Measurements from ENCODE around the gene ANKUB1.
A peak's percentile ranks its signal among the peaks of the same experiment; 100 is the strongest.

ANKUB1 gene

DNA sequence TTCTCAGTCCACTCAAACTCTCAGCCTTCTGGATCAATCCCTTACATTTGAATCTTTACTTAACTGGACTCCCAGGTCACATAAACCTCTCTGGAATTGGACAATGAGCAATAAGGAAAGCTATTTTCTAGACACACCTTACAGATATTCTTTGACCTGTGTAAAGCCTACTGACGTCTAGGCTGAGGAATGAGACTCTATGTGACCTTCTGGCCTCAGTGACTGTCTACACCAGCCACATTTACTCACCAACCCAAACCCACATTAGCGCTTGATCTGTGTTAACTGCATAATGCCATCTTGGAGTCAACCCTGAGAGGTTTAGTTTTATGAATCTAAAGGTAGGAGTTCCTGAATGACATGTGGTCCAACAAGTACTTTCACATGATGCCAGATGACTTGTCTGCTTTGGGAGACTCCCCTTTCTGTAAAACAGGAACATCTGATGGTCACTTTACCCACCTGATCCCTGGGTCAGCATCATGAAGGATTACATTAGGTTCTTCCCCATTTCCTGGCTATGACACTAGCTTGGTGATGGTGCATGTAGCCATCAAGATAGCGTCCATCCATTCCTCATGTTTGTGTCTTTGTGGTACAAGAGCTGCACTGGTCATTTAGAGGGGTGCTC, 28.7 kb downstream of the ANKUB1 start:
- no peak for DNase-seq (ENCODE audit: low spot score)

- no peak for DNase-seq (ENCODE audit: low spot score)
These were observed 38.6 kb downstream of the ANKUB1 start for GRCh38 chr3:149753717-149754116.

DNA sequence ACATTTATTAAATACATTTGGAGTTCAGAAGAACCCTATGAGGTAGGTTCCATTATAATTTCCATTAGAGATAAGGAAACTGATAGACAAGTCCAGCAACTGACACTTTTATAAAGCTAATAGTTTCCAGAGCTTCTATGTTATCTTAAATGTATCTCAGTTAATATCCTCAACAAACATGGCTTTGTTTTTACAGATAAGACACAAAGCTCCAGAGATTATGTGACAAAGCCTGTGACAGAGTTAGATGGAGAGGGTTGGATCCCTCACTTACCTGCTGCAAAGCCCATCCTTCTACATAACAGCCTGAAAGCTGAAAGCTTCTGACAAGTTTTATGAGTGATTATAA, 39.6 kb downstream of the ANKUB1 start:
- DNase-seq (ENCODE audit: low spot score) = no peak

DNA sequence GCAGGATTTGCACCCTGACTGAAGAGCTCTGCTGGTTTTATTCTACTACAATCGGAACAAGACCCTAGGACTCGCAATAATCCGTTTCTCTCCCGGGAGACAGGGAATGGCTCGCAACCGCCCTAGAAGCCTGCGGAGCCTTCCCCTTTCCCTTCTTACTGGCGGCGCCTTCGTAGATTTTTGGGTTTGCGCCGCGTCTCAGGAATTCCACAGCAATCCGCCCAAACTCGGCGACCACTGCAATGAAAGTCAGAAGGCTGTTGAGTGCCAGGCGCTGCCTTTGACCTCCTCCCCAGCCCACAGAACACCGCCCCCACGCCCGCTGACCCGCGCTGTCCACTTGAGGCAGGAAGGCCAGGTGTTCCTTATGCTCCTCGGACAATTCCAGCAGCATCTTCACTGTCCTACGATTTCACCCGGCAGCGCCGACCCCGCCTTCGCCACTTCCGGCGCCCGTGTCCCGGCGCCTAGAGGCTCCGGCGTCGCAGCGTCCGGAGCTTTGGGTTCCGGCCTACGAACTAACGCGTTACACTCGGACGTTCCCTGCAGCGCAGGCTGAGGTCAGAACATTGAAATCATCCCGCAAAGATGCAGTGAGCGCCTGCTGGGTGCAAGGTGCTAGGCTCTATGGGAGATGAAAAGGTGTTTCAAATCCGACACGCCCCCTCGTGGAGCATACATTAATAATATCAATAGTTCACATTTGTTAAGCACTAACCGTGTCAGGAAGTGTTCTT, 40.1 kb downstream of the ANKUB1 start, which contains the start of gene COMMD2:
TSS of gene COMMD2 (minus strand) at position 439 of the 737 bp plus-strand sequence. CDS start at position 394, 45 bp downstream.
- DNase-seq (ENCODE audit: low spot score) = peak; percentile 84

GRCh38 chr3:149751551-149751950, 40.8 kb downstream of the ANKUB1 start:
- no peak for DNase-seq (ENCODE audit: low spot score)

- no peak for DNase-seq (ENCODE audit: low spot score)
These were observed 47.7 kb downstream of the ANKUB1 start for GRCh38 chr3:149744606-149745005.

DNA sequence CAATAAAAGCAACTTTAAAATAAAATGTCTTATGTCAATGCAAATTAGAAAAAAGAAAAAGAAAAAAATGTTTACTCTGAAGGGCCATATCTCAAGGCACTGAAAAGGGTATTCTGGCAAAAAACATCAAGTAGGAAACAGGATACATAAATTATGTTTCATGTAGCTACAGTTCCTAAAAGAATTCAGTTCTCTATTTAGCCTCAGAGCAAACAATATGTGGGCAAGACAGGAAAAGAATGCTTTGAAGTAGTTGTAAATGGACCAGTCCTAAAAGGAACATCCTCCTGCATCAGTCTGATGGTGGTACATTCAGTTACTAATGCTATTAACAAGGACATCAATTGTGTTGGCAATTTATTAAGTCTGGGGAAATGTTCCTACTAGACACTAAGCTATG, 48.2 kb downstream of the ANKUB1 start:
- no peak for DNase-seq (ENCODE audit: low spot score)

GRCh38 chr3:149739396-149739795, 53.0 kb downstream of the ANKUB1 start:
- DNase-seq (ENCODE audit: low spot score) = no peak

DNA sequence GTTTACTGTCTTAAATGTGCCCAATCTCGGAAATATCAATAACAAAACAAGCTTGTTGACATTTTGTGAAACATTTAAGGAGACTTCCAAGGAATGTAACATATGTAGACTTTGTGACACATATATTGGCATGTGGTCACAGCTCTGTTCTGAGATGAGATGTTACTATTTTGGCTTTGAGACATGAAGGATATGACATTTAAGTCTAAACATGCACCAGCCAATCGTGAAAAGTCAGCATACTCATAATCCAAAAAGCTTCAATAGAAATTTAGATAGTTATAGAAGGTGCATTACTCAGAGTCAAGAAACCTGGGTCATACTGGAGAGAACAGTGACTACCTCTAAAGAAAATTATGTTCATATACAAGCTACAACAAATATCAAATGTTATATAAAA, 53.5 kb downstream of the ANKUB1 start:
- no peak for DNase-seq (ENCODE audit: low spot score)

DNA sequence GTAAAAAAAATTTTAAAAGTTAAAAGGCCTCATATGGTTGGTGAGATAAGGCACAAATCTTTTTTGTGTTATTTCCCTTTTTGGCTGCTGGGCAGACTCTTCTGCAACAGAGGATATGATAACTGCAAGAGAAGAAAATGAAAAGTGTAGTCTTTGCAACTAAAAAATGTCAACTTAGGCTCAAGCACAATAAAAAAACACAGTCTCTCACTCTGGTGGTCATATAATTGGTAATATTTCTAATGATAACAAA, 55.5 kb downstream of the ANKUB1 start:
- DNase-seq (ENCODE audit: low spot score) = no peak

DNA sequence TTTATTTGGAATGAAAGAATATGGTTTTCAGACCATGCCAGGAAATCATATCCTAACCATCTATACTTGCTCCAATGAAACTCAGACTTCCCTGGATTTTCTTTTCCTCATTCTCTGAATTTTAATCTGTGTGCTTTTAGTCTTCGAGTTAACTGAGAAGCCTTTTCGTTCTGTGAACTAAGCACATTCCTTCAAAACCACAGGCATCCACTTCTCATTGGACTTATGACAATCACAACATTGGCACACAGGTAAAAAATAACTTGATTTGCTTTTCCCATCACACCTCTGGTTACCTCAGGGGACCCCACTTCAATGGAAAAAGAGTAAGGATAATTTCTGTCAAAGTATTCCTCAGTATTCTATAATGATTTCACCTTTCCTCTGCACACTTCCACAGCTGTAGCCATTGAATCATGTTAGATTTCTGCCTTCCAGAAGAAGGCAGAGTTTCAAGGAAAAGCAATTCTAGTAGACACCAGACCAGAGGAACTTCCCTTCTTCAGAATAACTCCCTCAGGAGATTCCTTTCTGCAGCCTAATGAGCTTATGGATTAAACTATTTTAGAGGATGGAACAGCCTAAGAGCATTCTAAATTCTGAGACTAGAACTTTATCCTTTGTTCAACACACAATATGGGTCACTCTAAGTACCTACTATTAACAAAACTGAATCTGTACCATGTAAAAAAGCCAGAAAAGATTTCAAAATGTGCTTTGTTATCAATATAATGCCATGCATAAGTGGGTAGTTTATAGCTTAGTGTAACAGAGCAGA, 56.0 kb downstream of the ANKUB1 start:
- DNase-seq (ENCODE audit: low spot score) = no peak

- DNase-seq (ENCODE audit: low spot score) = no peak
These were observed 60.1 kb downstream of the ANKUB1 start for GRCh38 chr3:149732234-149732633.

GRCh38 chr3:149727656-149728055, 64.7 kb downstream of the ANKUB1 start:
- no peak for DNase-seq (ENCODE audit: low spot score)

DNA sequence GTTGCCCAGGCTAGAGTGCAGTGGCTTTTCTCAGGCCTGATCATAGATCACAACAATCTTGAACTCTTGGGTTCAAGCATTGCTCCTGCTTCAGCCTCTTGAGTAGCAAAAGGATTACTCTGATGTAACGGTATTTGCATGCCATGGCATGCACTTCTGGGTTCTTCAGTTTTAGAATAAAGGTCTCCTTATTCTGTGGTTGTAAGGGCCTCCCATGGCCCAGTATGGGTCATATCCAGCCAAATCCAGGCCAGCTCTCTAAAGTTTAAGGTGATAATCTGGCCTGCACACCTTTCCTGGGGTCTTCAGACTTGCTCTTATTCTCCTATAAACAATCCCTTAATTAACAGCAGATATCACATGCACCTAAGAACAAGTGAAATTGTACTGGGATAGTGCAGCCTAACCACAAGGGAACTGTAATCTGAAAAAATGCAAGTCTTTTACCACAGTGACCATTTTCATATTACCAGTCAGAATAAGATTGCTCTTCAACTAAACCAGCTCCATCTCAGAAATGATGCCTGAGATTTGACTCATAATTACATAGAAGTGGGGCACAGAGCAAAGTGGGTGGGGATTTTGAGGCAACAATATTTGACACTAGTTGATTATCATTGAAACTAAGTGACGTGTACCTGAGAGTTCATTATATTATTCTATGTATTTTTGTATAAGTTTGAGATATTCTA, 65.5 kb downstream of the ANKUB1 start:
- no peak for DNase-seq (ENCODE audit: low spot score)

DNA sequence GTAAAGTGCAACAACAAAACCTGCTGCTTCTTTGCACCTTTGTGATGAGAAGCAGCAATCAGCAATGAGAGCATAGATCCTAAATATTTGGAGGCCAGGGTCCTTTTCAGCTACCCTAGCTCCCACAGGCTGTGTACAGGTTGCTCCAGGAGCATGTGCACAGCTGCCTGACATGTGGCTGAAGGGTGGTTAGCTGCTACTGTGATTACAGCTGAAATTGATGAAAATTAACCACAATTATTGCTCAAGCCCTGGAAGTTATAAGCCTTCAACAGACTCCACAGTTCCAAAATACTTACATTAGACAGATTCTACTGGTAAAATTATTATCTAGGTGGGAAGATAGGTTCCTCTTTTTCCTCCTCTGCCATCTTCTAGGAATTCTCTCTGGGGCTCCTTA, 68.6 kb downstream of the ANKUB1 start:
- DNase-seq (ENCODE audit: low spot score) = no peak

DNA sequence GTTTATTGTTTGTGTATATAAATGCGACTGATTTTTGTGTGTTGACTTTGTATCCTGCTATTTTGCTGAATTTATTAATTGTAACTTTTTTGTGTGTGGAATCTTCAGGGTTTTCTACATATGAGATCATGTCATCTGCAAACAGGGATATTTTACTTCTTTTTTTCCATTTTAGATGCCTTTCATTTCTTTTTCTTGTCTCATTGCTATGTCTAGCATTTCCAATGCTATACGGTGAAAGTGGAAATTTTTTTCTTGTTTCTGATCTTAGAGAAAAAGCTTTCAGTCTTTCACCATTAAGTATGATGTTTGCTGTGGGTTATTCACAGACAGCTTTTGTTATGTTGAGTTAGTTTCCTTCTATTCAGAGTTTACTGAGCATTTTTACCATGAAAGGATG, 71.4 kb downstream of the ANKUB1 start:
- no peak for DNase-seq (ENCODE audit: low spot score)

- DNase-seq (ENCODE audit: low spot score) = no peak
These were observed 74.8 kb downstream of the ANKUB1 start for GRCh38 chr3:149717391-149718056.

- no peak for DNase-seq (ENCODE audit: low spot score)
These were observed 75.4 kb downstream of the ANKUB1 start for GRCh38 chr3:149716984-149717383.

DNA sequence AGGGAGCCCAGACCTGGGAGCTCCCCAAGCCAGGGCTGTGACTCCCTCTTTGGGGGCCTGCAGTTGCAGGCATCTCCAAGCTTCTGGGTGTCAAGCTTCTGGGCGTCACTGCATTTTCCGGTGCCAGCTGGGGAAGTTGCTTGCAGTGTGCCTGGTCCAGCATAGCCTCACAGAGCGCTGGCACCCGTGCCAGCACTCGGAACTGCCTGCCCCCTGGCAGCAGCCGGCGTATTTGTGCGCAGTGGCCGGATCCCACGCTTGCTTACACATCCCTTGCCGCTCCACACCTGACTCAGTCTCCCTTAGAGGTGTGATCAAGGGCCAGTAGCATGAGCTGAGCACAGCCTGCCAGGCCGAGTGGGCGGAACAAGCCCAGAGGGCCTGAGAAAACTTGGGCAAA, 77.1 kb downstream of the ANKUB1 start:
- DNase-seq (ENCODE audit: low spot score) = no peak

GRCh38 chr3:149713730-149714654, 78.4 kb downstream of the ANKUB1 start:
- DNase-seq (ENCODE audit: low spot score) = no peak

All from ecto neural progenitor cell (in vitro differentiated cells).